T-helper 17 cell (primary cell): Measurements from ENCODE around the gene SELENON. TPM values are rescaled to one million over a fixed set of nuclear protein-coding genes. Genes with fewer than 3 reads are reported as not detected.
A peak's percentile ranks its signal among the peaks of the same experiment; 100 is the strongest.

Source experiments
- ATAC-seq: fragments of 150-1000 bp; cut with Tn5 transposase; 2 replicates; pipeline ENCODE4 v1.10.0; 2021; ENCODE audit warnings: mild to moderate bottlenecking, moderate library complexity
- DNase-seq, 3 donors: peaks; one replicate each; pipeline versions ENCODE4 v3.0.0 to v3.0.0-alpha.2; 2020 to 2021
- H3K9me3 ChIP-seq: one replicate; pipeline ENCODE4 v1.7.0; 2013; ENCODE audit warnings: low read length, mild to moderate bottlenecking; ENCODE audit not compliant: control insufficient read depth, poor library complexity, severe bottlenecking
- H3K27ac Mint-ChIP-seq: one replicate; pipeline ENCODE4 v1.8.0; 2022; ENCODE audit warnings: mild to moderate bottlenecking, moderate library complexity, mixed read lengths
- H3K27me3 Mint-ChIP-seq: one replicate; pipeline ENCODE4 v1.8.0; 2022; ENCODE audit warnings: mixed read lengths
- H3K36me3 Mint-ChIP-seq: one replicate; pipeline ENCODE4 v1.8.0; 2022; ENCODE audit warnings: low read depth, mixed read lengths
- H3K4me1 Mint-ChIP-seq: one replicate; pipeline ENCODE4 v1.8.0; 2022; ENCODE audit warnings: mild to moderate bottlenecking, mixed read lengths
- H3K4me3 Mint-ChIP-seq: one replicate; pipeline ENCODE4 v1.8.0; 2022; ENCODE audit warnings: mild to moderate bottlenecking, moderate library complexity, mixed read lengths
- total RNA-seq, 4 donors: library from RNA in 2 of 4; stranded (reverse) in 2 of 4; gene quantifications; one replicate each; pipeline ENCODE4 v1.2.3 and lab custom pipeline; 2022 to 2026

SELENON gene
- total RNA-seq, 2 donors from 2014 or later = 24.5 to 25.2 TPM

- Mint-ChIP-seq H3K36me3 (no peaks in the 10 kb centered on the region), H3K4me1 (peaks cover 10% of the 10 kb centered on the region), H3K27me3 (no peaks in the 10 kb centered on the region), H3K4me3 (no peak overlapping the region), H3K27ac (no peak overlapping the region)
- H3K9me3 ChIP-seq = no peaks in the 10 kb centered on the region
- DNase-seq = no peak
- no peak for ATAC-seq
Observed at GRCh38 chr1:25813071-25813733, 13.2 kb downstream of the SELENON start.

- Mint-ChIP-seq H3K27ac (no peak overlapping the region), H3K4me1 (peaks cover 15% of the 10 kb centered on the region), H3K27me3 (no peaks in the 10 kb centered on the region), H3K4me3 (no peak overlapping the region), H3K36me3 (no peaks in the 10 kb centered on the region)
- H3K9me3 ChIP-seq = no peaks in the 10 kb centered on the region
- ATAC-seq (no peak), DNase-seq (no peak)
Observed at GRCh38 chr1:25813734-25814471, 13.9 kb downstream of the SELENON start.

DNA sequence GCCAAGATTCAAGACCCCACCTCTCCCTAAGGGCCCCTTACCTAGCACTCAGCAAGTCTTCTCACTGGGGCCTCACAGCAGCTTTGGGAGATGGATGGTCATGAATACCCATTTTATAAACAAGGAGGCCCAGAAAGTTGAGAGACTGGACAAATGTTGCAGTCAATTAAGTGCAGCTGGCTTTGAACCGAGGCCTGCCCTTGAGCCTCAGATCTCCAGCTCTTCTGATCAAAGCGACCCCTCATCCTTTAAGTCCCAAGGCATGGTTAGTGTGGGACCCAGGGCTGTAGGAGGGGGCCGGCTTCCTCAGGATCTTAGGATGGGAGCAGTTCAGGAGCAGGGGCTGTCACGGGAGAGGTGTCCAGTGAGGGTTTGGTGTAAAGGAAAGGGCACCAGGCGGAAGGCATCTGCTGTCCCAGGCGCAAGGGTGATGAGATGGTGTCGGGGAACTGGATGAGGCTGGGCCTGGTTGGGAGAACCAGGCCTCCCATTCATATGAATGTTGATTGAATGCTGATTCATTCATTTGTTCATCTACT is 14.6 kb downstream of the SELENON start:
- Mint-ChIP-seq H3K4me1 (peaks cover 19% of the 10 kb centered on the region), H3K27ac (peak overlapping the region; percentile 43), H3K36me3 (no peaks in the 10 kb centered on the region), H3K27me3 (no peaks in the 10 kb centered on the region), H3K4me3 (no peak overlapping the region)
- ATAC-seq (no peak), DNase-seq (no peak)
- no peaks in the 10 kb centered on the region for H3K9me3 ChIP-seq

- H3K4me1 Mint-ChIP-seq = peaks cover 16% of the 10 kb centered on the region
- ATAC-seq = no peak
- H3K27me3 Mint-ChIP-seq = no peaks in the 10 kb centered on the region
- no peak overlapping the region for H3K4me3 Mint-ChIP-seq
- no peaks in the 10 kb centered on the region for H3K9me3 ChIP-seq
- H3K27ac Mint-ChIP-seq = peak overlapping the region; percentile 43
- DNase-seq = no peak
- H3K36me3 Mint-ChIP-seq = no peaks in the 10 kb centered on the region
Observed at GRCh38 chr1:25815208-25816111, 15.5 kb downstream of the SELENON start.

- H3K27me3 Mint-ChIP-seq = no peaks in the 10 kb centered on the region
- peaks cover 5% of the 10 kb centered on the region for H3K36me3 Mint-ChIP-seq
- peak overlapping the region; percentile 21 for H3K4me3 Mint-ChIP-seq
- no peaks in the 10 kb centered on the region for H3K9me3 ChIP-seq
- ATAC-seq (no peak), DNase-seq (no peak)
- H3K4me1 Mint-ChIP-seq = peaks cover 20% of the 10 kb centered on the region
- no peak overlapping the region for H3K27ac Mint-ChIP-seq
Observed at GRCh38 chr1:25816112-25816718, 16.2 kb downstream of the SELENON start.

- Mint-ChIP-seq H3K27me3 (no peaks in the 10 kb centered on the region), H3K4me1 (peaks cover 25% of the 10 kb centered on the region), H3K36me3 (peaks cover 5% of the 10 kb centered on the region), H3K4me3 (peak overlapping the region; percentile 98), H3K27ac (peak overlapping the region; percentile 99)
- DNase-seq (no peak), ATAC-seq (no peak)
- H3K9me3 ChIP-seq = no peaks in the 10 kb centered on the region
Observed at GRCh38 chr1:25817840-25818501, 18.0 kb downstream of the SELENON start.

- H3K9me3 ChIP-seq = no peaks in the 10 kb centered on the region
- peak overlapping the region; percentile 98 for H3K4me3 Mint-ChIP-seq
- no peaks in the 10 kb centered on the region for H3K27me3 Mint-ChIP-seq
- DNase-seq (no peak), ATAC-seq (no peak)
- peaks cover 5% of the 10 kb centered on the region for H3K36me3 Mint-ChIP-seq
- peaks cover 25% of the 10 kb centered on the region for H3K4me1 Mint-ChIP-seq
- H3K27ac Mint-ChIP-seq = peak overlapping the region; percentile 99
Observed at GRCh38 chr1:25818569-25818968, 18.6 kb downstream of the SELENON start.

DNA sequence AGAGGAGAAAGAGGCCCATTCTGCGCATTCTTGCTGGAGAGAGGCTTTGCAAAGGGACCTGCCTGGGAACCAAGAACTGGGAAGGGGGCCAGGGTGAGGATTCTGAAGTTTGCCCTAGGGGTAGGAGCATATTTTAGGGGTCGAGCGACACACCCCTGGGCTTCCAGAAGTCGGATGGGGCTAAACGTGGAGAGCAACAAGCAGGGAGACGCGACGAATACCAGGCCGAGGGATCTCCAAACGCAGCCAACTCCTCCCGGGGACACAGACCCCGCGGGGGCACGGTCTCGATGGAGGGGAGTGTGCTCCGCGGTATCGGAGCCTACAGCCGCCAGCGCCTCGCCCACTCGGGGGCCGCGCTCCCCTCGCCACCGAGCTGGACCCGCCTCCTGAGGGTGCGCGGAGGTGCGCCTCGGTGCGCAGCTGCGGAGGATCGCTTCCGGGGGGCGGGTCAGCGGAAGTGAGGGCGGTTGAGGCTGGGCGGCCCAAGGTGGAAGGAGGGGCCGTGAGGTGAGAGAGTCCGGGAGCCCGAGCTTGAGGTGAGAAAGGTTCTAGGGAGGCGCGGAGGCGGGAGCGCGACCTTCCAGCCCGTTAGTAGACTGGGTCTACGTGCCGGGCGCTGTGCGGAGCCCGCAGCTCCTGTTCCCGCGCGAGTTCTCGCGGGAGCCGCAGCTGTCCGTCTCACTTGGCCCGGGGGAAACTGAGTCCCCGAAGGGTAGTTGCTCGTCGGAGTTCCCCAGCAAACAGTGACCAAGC is 19.7 kb downstream of the SELENON start, which contains the start of gene MTFR1L:
Gene MTFR1L (plus strand): TSS at position 464 of the 756 bp plus-strand sequence. CDS start 3,151 bp downstream, outside the sequence.
- H3K27me3 Mint-ChIP-seq = no peaks in the 10 kb centered on the region
- DNase-seq (peak; percentile 84 to 91 (median 91)), ATAC-seq (peak; percentile 88)
- H3K9me3 ChIP-seq = no peaks in the 10 kb centered on the region
- H3K4me1 Mint-ChIP-seq = peaks cover 25% of the 10 kb centered on the region
- H3K27ac Mint-ChIP-seq = peak within 1 kb of the TSS; percentile 99
- H3K4me3 Mint-ChIP-seq = peak within 1 kb of the TSS; percentile 98
- peaks cover 5% of the 10 kb centered on the region for H3K36me3 Mint-ChIP-seq

GRCh38 chr1:25820247-25821111 is 20.5 kb downstream of the SELENON start:
- H3K27me3 Mint-ChIP-seq = no peaks in the 10 kb centered on the region
- H3K27ac Mint-ChIP-seq = peak overlapping the region; percentile 99
- H3K4me3 Mint-ChIP-seq = peak overlapping the region; percentile 98
- peaks cover 5% of the 10 kb centered on the region for H3K36me3 Mint-ChIP-seq
- DNase-seq (peak; percentile 36 to 55 (median 50)), ATAC-seq (peak; percentile 71)
- peaks cover 25% of the 10 kb centered on the region for H3K4me1 Mint-ChIP-seq
- no peaks in the 10 kb centered on the region for H3K9me3 ChIP-seq

- peak overlapping the region; percentile 98 for H3K4me3 Mint-ChIP-seq
- no peaks in the 10 kb centered on the region for H3K27me3 Mint-ChIP-seq
- peak overlapping the region; percentile 99 for H3K27ac Mint-ChIP-seq
- H3K4me1 Mint-ChIP-seq = peaks cover 25% of the 10 kb centered on the region
- peaks cover 5% of the 10 kb centered on the region for H3K36me3 Mint-ChIP-seq
- ATAC-seq (no peak), DNase-seq (no peak)
- no peaks in the 10 kb centered on the region for H3K9me3 ChIP-seq
Observed at GRCh38 chr1:25821112-25821476, 21.1 kb downstream of the SELENON start.

DNA sequence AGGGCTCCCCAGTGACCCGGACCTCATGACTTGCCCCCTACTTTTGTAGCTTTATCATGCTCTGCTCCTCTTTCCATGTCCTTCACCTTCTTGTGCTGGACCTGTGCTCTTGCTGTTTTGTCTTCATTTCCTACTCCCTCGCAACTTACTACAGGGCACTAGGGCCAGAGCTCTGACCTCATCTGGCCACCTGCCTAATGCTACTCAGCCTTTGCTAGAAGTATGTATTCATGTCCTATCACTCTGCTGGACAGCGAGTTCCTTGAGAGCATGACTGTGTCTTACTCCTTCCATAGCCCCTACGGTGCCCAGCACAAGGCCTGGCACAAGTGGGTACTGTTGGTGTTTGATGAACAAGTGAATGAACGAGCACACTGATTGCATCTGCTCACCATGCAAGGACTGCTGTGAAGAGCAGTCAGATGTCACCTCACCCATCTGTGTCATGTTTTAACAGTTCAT is 21.7 kb downstream of the SELENON start:
- ATAC-seq (no peak), DNase-seq (no peak)
- H3K27ac Mint-ChIP-seq = peak overlapping the region; percentile 99
- H3K36me3 Mint-ChIP-seq = peaks cover 5% of the 10 kb centered on the region
- no peaks in the 10 kb centered on the region for H3K9me3 ChIP-seq
- peaks cover 25% of the 10 kb centered on the region for H3K4me1 Mint-ChIP-seq
- H3K27me3 Mint-ChIP-seq = no peaks in the 10 kb centered on the region
- H3K4me3 Mint-ChIP-seq = peak overlapping the region; percentile 98
